IPS-NIHi7 (cell line): ENCODE results near the gene ZNF845.
A peak's percentile ranks its signal among the peaks of the same experiment; 100 is the strongest.
"Not testable (repeated sequence)": the region's sequence is repeated elsewhere in the genome, so short reads cannot be mapped to it uniquely, and the experiment has no call there.

ENCODE experiments used
- DNase-seq: peaks from one replicate; pipeline ENCODE4 v3.0.0; 2012; ENCODE audit warnings: mixed read lengths; ENCODE audit errors: extremely low spot score

The ZNF845 gene

GRCh38 chr19:53381376-53381775 is 47.8 kb downstream of the ZNF845 start:
- DNase-seq = no peak

- no peak for DNase-seq
Observed at GRCh38 chr19:53388168-53388567, 54.6 kb downstream of the ZNF845 start.

- DNase-seq = no peak
Observed at GRCh38 chr19:53388904-53389303, 55.4 kb downstream of the ZNF845 start.

- no peak for DNase-seq
Observed at GRCh38 chr19:53389571-53389970, 56.0 kb downstream of the ZNF845 start.

GRCh38 chr19:53389978-53390377 is 56.4 kb downstream of the ZNF845 start:
- peak; percentile 89 for DNase-seq

GRCh38 chr19:53394522-53394973 is 61.0 kb downstream of the ZNF845 start:
- peak; percentile 47 for DNase-seq

- peak; percentile 93 for DNase-seq
Observed at GRCh38 chr19:53394974-53395839, 61.7 kb downstream of the ZNF845 start, which contains the start of gene ZNF765. Gene ZNF765, plus strand, starts transcription at chr19:53395149. Its CDS starts 2,867 bp downstream, at chr19:53398016.

GRCh38 chr19:53395840-53396524 is 62.4 kb downstream of the ZNF845 start:
- DNase-seq = not testable (repeated sequence)

DNA sequence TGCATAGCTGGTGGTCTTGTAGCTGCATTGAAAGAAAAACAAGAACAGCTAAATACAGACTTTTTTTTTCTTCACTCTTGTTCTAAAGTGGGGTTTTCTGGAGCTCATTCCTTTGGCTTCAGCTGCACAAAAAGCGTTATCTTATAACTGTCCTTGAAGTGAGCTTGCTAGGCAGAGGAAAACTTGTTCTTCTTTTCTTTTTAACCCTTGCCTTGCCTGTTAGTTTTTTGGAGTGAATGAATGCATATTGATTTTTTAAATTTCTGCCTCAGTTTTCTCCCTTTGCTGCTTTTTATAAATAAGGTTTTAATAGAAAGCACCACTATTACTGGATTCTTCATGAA is 62.9 kb downstream of the ZNF845 start:
- no peak for DNase-seq

DNA sequence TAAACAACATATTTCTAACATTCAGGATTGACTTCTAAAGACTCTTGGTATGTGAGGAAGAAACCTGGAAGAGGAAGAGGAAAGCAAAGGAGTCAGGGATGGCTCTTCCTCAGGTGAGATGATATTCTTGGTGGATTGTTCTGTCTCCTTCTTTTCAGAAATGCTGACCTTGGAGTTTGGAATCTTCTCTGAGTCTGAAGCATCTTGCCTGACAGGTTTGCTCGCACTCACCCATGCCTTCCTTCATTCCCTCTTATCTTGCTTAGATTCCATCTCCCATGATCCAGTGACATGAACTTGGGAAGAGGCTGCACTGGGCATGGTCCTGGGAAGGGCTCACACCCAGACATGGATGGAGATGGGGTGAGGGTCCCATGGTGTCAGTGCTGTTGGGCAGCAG is 64.4 kb downstream of the ZNF845 start:
- not testable (repeated sequence) for DNase-seq
